ELR (cell line): ENCODE results near the gene CCL11.

ENCODE experiments used
- DNase-seq: peaks from one replicate; pipeline ENCODE4 v3.0.0-alpha.2; 2015; ENCODE audit warnings: low read depth

Gene CCL11

DNA sequence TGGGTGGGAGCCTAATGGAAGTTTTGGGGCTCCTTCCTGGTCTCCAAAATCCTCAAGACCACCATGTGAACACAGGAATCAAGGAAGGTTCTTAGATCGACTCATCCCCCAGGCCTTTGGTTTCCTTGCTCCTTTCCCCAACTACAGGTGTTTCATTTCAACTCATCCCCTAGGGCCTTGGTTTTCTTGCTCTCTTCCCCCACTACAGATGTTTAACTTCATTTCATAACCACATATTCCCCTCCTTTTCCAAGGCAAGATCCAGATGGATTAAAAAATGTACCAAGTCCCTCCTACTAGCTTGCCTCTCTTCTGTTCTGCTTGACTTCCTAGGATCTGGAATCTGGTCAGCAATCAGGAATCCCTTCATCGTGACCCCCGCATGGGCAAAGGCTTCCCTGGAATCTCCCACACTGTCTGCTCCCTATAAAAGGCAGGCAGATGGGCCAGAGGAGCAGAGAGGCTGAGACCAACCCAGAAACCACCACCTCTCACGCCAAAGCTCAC is at the start of gene CCL11:
Gene CCL11 (plus strand): TSS at position 457 of the 507 bp plus-strand sequence. CDS start 67 bp downstream, outside the sequence.
- no peak for DNase-seq

DNA sequence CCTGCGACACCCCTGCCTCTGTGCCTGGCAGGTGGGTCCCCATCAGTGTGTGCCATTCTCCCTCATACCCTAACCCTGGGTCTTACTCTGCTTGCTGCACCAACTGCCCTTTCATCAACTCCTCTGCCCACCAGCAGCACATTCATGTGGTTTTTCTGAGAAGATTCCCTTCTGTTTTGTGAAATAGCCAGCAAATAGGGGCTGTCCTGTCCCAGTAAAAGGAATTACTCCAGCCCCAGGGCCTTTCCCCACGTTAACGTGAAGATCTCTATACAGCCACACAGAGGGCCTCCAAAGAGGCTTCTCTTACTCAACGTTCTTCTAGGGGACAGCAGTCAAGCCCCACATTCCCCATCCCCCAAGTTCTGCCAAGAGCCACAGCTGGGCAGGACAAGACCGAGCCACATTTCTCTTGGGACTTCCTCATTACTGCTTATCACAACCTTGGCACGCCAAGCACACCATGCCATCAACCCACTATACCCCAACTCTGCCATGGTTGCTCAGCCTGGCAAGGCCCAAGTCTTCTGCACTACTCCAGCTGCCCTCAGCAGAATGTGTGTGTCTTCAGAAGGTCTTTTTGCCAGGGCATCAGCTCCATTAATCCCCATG is 49.2 kb upstream of the CCL11 start:
- no peak for DNase-seq

DNA sequence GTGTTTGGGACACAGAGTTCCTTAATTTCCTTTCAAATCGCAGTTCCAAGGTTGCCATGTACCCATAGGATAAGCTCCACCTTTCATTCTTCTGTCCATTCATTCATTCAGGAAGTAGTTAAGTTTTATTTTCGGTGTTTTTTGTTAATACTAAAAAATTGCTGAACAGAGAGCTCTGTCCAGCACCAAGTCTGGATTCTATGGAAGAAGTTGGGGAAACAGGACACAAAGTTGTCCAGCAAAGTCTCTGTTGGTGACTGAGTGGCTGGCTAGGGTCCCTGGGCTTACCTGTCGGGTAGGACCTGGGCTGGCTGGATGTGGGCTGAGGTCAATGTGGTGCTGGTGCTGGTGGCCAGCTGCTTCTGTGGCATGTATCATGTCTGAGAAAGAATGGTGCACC is 48.1 kb upstream of the CCL11 start:
- DNase-seq = no peak

DNA sequence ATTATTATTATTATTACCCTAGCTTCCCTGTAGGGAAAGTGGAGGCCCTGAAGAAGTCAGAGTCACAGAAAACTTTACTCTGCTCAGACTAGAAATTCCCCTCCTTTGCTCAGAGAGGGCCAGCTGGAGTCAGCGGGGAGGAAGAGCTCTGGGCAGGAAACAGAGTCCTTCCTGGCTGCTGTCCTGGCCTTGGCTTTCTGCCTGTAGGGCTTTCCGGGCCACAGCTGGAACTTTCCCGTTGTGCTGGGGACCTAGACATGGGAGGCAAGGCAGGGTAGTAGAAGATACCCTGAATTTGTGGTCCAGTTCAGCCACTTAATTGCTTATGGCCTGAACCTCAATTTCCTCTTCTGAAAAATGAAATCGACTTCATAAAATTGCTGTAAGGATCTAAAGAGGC is 44.5 kb upstream of the CCL11 start:
- no peak for DNase-seq

DNA sequence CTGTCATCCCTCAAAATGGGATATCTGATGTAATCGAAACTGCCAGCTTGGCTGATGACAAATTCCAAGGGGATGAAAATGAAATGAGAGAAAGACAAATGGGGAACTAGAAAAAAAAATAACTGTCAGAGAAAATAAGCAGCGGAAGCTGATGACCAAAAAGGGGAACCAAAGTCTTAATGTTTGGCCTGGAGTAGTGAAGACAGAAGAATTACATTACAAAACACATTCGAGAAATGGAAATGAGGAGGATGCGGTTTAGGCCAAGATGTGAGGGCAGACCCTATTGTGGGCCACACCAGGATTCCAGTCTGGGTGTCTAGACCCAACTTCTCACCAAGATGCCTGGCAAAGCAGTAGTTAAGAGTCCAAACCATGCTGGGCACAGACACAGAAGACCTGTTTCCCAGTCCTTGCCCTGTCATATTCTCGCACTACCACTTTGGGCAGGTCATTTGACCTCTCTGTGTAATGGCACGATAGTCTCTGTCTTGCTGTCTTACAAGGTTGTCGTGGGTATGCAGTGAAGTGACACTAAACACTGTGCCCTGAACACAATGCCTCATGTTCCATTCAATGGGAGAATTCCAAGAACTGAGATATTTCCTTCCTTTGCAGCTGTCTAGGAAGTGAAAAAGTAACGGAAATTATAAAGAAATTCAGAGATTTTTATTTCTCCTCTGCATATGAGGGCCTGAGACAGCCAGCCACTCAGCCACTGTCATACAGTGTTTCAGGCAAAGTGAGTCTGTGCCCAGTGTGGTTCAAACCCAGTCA is 42.8 kb upstream of the CCL11 start:
- DNase-seq = no peak

DNA sequence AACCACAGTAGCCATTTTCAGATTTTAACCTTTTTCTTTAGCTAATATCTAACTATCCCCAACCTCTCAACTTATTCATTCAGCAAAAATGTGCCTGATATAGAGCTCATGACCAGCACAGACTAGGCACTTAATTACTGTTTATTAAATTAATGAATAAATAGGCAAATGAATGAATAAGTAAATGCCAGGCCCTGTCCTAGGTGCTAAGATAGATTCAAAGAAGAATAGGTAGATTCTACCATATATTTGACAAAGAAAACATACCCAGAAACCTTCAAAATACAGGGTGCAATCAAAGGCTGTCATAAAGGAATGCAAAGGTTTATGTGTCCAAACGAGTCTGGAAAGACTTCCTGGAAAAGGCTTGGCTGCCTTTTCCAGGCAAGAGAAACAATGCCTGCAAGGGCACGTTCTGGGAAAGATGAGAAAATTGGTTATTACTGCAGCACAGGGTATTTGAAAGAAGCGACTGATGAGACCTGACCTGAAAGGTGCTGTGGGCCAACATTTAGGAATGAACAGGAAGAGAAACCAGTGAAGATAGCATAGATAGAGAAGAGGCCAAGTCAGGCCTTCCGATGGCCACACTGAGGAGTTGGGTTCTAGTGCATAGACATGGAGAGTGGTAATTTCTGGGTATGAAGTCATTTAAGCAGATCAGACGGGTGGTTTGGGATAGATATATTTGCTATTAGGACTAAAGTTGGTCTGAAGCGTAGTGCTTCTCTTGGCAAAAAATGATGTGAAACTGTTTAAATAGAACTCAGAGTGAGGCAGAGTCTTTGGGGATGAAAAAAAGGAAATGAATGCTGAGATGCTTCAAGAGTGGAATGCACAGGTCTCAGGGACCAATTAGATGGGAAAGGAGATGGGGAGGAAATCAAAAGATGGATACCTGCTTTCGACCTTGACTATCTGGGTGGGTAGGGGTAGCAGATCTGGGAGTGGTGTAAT is 41.9 kb upstream of the CCL11 start:
- no peak for DNase-seq

DNA sequence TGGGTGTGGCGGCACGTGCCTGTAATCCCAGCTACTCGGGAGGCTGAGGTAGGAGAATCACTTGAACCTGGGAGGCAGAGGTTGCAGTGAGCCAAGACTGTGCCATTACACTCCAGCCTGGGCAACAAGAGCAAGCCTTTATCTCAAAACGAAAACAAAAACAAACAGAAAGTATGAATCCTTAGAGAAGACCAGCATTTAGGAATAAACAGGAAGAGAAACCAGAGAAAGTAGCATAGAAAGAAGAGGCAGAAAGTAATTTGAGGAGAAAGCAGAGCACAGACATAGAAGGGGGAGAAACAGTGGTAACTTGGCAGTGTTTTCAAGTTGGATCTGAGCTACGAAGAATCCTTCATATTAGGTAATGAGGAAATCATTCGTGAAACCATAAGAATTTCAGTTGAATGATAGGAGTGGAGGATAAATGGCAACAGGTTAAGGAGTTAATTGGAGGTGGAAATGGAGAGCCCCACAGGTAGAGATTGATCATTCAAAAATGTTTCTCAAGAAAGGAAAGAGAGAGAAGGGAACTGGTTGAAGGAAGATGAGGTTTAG is 40.1 kb upstream of the CCL11 start:
- DNase-seq = no peak

DNA sequence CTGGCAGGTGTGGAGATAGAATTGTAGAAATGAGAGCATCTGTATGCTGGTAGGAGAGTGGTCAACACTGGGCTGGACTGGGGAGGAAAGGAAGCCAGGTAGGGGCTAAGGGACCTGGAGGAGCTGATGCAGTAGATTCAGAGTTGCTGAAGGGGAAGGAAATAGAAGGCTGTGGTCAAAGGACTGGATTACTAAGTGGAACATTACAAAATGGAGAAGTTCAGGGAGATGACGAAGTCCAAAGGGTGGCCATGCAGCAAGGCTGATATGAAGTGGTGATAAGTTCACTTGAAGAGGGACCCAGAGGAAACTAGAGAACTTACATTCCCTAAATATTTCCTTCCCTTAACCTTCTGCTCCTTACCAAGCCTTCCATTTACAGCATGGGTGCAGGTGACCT is 39.1 kb upstream of the CCL11 start:
- no peak for DNase-seq

DNA sequence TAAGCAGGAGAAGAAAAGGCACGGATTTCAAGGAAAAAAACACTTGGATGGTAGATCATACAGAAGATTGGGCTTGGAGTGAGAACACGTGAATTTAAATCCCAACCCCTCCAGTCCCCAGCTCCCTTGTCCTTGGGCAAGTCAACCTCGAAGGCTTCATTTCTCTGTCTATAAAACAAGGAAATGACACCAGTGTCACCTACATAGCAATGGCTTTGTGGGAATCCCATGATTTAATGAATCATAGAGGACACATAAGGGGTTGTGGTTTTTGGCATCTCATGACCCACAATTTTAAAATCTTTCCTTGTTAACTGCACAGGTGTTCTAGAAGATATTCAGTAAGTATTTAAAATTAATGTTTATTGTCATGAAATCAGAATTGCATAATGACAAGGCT is 38.7 kb upstream of the CCL11 start:
- DNase-seq = no peak

DNA sequence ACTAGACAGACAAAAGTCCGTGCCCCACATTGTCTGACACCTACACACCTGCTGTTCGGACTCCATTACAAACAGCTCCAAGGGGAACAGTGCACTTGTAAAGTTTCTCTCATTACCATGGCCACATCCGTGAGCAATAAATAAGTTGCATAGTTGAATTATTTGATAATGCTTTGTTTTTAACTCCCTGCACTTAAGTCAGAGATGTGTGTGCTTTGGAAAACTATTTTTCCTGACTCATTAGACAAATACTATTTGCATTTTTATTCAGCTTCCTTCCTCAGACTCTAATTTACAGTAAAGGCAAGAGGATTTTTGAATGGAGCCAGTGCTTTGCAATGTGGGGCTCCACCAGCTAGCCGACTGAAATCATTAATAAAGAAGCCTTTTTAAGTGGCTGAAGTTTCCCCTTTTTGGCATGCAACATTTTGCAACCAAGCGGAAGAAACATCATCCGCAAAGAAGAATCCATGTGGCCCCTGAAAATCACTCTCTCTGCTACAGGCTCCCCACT is 37.0 kb upstream of the CCL11 start:
- DNase-seq = peak; percentile 23

DNA sequence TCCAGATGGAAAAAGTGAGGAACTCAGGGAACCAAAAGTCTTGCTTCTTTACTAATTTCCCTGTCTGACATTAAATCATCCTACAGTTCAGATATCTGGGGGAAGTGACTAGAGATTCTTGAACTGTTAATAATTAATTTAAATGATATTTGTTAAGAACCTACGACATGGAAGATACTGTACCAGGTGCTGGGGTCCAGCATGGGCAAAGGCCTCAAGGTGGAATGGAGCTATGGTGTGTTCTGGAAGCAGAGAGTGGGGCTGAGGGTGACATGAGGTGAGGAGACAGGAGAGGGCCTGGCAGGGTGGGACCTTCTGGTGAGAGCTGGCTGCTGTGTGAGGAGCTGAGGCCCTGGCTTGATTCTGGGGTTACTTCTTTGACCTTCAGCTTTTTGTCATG is 36.5 kb upstream of the CCL11 start:
- no peak for DNase-seq

DNA sequence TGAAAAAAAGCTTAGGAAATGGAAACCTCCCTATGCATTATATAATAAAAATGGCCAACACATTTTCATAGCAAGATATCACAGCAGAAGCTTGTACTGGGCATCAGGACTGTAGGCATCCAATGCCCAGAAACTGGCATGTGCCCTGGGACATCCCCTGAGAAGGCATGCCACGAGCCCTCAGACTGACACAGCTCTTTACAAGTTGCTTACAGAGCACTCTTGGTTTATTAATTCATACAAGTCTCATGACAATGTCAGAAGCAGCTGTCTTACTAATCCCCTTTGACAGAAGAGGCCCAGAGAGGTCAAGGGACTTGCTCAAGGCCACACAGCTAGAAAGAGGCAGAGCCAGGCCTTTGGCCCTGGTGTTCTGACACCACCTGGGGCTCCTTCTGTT is 36.1 kb upstream of the CCL11 start:
- DNase-seq = no peak

DNA sequence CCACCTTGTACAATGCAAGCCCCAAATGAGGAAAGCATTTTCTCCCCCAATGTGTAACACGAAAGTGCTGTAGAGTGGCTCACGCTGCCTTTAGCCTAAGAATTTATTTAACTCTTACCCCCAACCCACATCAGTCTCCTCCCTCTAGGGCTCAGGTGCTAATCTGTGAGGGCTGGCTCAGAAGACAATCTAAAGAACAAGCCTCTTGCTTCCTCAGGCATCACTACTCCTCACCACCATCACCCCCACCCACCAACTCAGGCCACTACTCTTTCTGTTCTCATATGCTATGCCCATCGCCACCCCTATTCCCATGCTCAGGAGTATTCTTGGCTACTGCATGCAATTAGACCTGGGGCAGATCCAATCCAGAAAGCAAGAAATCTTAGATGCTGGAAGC is 34.4 kb upstream of the CCL11 start:
- DNase-seq = no peak

DNA sequence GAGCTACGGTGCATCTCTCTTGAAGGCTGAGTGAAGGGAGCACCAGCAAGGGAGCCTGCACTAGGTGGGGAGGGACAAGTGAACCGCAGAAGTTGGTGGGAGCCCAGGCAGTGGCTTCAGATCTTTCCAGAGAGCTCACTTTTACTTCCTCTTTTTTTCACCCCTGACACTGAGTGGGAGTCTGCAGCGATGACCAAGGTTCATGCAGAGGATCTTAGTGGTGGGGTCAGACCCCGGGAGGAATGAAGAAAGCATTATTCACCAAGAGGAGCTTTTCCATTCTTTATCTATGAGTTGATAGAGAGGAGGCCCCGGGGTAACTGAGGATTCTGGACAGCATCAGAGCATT is 33.5 kb upstream of the CCL11 start:
- peak; percentile 45 for DNase-seq

DNA sequence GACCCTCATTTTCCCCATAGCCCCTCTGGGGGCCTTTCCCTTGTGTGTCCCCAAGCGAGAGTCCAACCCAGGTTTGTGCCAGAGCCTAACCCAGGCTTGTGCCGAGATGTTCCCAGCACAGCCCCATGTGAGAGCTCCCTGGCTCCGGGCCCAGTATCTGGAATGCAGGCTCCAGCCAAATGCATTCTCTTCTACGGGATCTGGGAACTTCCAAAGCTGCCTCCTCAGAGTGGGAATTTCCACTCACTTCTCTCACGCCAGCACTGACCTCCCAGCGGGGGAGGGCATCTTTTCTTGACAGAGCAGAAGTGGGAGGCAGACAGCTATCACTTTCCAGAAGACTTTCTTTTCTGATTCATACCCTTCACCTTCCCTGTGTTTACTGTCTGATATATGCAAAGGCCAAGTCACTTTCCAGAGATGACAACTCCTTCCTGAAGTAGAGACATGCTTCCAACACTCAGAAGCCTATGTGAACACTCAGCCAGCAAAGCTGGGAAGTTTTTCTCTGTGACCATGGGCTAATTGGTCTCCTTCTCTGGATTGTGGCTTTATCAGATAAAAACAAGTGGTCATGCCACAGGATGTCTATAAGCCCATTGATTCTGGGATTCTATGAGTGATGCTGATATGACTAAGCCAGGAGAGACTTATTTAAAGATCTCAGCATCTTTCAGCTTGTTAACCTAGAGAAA is 33.0 kb upstream of the CCL11 start:
- peak; percentile 61 for DNase-seq

DNA sequence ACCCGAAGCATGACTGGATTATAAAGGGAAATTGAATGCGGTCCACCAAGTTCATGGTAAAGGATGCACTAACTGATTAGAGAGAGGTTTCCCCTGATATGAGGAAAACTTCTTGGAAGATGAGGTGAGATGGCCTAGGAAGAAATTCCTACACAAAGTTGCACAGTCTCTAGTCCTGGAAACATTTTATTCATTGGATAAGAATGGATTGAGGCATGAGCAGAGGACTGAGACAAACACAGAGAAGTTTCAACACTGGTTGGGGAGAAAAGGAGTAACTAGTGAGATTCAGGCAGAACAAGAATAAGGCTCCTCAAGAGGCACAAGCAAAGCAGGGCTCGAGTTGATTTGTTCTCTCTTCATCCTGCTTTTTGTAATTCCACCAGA is 32.4 kb upstream of the CCL11 start:
- DNase-seq = no peak

DNA sequence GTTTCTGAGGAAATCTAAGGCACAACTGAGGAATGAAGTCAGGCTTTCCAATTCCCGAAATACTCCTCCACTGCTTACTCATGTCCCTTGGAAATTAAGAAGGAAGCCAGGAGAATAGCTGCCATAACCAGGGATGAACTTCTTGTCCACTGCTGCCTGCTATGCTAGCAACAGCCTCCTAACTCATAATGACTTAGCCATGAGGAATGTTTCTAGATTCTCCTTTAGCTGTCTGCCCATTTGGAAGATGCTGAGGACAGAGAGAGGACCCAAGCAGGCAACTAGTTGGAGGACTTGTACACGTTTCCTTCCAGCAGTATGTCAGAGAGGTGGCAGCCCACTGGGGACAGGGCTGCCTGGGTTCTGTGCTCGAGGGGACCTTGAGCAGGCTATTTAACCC is 31.4 kb upstream of the CCL11 start:
- DNase-seq = peak; percentile 31

DNA sequence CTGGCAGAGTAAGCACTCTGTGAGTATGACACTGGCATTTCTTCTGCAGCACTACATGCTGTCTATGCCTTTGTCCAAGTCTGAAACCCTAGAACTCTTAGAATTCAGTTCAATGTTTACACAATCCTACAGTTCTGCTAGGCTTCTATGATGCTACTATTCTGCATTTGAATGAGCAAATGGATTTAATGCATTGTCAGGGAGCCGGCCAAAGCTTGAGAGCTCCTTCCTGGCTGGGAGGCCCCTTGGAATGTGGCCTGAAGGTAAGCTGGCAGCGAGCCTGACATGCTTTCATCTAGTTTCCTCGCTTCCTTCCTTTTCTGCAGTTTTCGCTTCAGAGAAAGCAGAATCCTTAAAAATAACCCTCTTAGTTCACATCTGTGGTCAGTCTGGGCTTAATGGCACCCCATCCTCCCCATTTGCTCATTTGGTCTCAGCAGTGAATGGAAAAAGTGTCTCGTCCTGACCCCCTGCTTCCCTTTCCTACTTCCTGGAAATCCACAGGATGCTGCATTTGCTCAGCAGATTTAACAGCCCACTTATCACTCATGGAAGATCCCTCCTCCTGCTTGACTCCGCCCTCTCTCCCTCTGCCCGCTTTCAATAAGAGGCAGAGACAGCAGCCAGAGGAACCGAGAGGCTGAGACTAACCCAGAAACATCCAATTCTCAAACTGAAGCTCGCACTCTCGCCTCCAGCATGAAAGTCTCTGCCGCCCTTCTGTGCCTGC is 30.7 kb upstream of the CCL11 start, which contains the start of gene CCL2:
Gene CCL2 (plus strand): TSS at position 635 of the 730 bp plus-strand sequence. CDS start 65 bp downstream, at position 700.
- peak; percentile 37 for DNase-seq

DNA sequence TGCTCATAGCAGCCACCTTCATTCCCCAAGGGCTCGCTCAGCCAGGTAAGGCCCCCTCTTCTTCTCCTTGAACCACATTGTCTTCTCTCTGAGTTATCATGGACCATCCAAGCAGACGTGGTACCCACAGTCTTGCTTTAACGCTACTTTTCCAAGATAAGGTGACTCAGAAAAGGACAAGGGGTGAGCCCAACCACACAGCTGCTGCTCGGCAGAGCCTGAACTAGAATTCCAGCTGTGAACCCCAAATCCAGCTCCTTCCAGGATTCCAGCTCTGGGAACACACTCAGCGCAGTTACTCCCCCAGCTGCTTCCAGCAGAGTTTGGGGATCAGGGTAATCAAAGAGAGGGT is 30.2 kb upstream of the CCL11 start:
- no peak for DNase-seq

DNA sequence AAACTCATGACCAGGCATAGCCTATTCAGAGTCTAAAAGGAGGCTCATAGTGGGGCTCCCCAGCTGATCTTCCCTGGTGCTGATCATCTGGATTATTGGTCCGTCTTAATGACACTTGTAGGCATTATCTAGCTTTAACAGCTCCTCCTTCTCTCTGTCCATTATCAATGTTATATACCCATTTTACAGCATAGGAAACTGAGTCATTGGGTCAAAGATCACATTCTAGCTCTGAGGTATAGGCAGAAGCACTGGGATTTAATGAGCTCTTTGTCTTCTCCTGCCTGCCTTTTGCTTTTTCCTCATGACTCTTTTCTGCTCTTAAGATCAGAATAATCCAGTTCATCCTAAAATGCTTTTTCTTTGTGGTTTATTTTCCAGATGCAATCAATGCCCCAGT is 29.7 kb upstream of the CCL11 start:
- DNase-seq = no peak
